M059J (cell line): ENCODE results near the gene NCAN. TPM values are rescaled to one million over a fixed set of nuclear protein-coding genes. Genes with fewer than 3 reads are reported as not detected.
"Not testable (repeated sequence)": the region's sequence is repeated elsewhere in the genome, so short reads cannot be mapped to it uniquely, and the experiment has no call there.

Experiments used
- DNase-seq: peaks from one replicate; pipeline ENCODE4 v3.0.0-alpha.2; 2012; ENCODE audit warnings: low read depth
- total RNA-seq: library from RNA; depleted of rRNA; stranded (reverse); fragments of >200 nt; shearing (Covaris generic); gene quantifications from 2 replicates; pipeline ENCODE4 v1.2.3, GENCODE V29; 2014

The NCAN gene
- total RNA-seq, 1 experiment from 2014 or later: not detected

- DNase-seq: no peak
These were observed 17.8 kb upstream of the NCAN start for GRCh38 chr19:19193926-19194325.

DNA sequence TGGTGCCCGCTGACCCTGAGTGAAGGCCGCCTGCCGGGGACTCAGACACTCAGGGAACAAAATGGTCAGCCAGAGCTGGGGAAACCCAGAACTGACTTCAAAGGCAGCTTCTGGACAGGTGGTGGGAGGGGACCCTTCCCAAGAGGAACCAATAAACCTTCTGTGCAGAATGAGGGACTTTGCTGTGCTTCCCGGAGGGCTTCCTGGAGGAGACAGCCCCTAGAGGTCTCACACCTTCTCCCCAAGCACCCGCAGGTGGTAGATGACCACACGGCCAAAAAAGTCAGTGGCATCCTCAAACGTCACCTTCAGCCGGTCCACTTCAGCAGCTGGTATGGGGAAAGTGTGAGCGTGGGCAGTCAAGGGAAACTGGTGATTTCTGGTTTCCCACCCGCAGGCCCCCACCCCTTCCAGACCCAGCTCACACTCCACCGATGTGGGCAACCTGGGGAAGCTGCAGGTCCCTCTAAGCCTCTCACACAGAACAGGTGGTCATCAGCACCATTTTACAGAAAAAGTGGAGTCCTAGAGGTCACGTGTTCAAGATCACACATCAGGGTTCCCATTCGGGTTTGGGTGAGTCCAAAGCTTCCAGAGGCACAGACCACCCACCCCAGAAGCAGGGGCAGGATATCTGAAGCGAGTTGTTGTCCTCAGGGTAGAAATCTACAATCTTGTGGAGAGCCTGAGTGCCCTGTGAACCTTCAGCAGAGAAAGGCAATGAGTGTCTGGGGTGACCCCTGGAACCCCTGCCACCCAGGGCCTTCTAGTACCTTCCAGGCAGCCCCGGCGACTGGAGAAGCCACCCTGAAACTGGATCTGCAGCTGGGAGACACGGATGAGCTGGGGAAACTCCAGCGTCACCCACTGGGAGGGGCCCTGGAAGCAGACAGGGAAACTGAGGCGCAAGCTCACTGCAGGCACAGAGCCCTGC is 9.8 kb upstream of the NCAN start:
- DNase-seq: no peak

DNA sequence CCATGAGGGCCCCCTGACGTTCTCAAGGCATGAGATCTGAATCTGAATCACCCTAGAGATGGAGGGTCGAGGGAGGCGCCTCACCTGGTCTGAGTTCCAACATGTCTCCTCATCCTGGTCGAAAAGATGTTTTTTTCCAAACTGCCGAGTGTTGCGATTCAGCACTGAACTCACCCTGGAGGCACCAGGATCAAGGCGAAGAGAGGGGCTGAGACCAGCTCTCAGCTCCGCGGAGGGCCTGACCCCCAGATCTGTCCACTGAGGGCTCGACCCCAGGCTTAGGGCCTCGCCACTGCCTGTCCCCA is 9.1 kb upstream of the NCAN start:
- no peak for DNase-seq

- peak; percentile 90 for DNase-seq
These were observed 8.5 kb upstream of the NCAN start, which contains the start of gene NR2C2AP for GRCh38 chr19:19203012-19203856. Gene NR2C2AP (minus strand): TSS chr19:19203414. CDS start chr19:19203060, 354 bp downstream.

DNA sequence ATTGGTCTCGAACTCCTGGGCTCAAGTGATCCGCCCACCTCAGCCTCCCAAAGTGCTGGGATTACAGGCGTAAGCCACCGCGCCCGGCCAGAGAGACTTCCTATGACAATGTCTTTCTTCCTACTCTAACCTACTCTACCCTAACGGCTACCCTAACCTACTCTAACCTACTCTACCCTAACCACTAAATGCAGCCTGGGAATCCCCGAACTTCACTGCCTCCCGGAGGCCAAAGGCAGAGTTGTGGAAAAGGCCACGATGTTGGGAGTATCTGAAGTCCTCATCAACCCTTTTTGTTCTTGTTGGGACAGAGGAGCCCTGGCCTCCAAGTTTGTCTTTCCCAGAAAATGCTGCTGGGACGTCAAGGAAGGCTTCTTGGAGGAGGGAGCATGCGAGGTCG is 7.6 kb upstream of the NCAN start:
- DNase-seq: no peak

- DNase-seq: no peak
These were observed 6.0 kb upstream of the NCAN start for GRCh38 chr19:19205416-19206410.

DNA sequence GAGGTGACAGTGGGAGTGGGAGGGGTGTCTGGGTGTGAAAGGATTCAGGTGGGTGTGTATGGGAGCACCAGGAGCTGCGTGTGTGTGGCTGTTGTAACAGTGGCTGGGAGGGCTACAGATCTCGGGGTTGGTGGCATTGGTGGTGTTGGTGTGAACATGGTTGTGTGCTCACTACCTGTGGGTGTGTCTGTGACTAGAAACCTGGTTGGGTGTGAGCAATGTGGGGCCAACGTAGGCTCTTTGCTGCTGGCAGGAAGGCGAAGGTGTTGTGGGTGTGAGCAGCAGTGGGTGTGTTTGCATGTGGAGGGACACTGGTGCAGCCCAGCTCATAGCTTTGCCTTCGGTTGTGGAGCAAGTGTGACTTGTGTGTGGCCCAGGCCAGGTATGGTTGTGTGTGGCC is 4.8 kb upstream of the NCAN start:
- DNase-seq: no peak

DNA sequence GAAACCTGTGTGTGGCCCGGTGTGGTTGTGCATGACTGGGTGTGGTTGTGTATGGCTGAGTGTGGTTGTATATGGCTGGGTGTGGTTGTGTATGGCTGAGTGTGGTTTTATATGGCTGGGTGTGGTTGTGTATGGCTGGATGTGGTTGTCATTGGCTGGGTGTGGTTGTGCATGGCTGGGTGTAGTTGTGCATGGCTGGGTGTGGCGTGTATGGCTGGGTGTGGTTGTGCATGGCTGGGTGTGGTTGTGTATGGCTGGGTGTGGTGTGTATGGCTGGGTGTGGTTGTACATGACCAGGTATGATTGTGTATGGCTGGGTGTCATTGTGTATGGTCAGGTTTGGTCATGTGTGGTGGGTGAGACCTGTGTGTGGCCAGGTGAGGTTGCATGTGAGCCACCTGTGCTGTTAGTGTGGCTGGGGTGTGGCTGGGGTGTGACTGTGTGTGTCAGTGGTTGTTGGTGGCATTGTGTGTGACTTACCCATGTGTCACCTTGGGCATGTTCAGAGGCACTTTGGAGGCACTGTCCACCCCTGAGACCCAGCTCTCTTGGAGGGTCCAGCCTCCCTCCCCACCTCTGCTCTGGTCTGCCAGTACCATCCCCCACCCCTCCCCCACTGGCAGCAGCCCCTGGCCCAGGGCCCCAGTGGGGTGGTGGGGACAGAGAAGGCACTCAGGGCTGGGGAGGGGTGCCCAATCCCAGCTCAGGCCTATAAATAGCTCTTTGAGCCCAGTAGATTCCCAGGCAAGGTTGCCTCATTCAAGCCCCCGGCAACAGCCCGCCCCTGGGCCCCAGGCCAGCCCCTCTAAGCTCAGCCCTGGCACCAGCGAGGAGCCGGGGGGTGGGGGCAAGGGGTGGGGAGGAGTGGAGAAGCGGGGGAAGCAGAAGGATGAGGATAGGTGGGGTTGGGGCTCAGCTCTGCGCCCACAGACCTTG is 3.9 kb upstream of the NCAN start:
- DNase-seq: no peak

DNA sequence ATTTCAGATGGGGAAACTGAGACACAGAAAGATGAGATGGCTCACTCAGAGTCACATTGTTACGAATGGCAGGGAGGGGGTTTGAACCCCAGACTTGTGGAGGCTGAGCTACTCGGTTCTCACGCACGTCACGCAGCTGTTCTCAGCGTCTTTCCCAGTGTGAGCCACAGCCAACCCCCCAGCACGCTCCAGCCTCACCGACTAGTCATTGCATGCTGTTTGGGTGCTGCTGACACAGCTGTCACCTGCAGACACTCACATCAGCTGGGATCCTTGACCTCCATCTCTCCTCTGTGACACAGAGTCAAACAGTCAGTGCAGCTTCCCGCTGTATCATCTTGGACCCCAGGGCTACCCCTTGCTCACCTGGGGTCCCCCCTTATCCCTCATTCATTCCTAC is 2.4 kb upstream of the NCAN start:
- DNase-seq: peak; percentile 22

- no peak for DNase-seq
These were observed 1.2 kb downstream of the NCAN start for GRCh38 chr19:19212916-19213315.

DNA sequence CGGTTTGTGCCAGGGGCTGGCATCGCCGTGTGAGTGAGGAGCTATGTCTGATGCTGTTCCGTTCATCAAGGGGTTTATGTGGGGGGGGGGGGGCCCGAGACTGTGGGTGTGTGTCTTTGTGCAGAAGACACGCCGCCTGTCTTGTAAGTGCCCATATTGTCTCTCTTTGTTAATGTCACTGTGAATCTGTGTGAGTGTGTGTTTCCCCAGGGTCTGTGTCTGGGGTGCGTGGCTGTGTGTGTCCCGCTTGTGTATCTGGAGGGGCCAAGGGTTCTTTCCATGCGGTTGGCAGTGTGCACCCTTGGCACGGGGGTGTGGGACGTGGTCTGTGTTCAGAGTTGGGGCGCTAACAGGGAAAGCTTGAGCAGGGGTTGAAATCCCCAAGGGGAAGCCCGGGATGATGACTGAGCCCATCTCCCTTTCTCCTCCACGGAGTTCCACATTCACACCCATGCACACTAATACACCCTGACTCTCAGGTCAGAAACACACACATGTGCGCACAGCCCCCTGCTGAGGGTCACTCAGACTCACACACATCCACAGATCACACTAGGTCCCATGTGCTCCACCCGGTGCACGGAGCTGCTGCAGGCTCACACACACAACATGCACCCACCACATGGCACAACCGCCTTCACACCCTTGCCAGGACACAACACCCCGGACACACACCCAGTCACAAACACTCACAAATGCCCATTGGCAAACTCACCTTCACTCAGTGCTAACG is 1.8 kb downstream of the NCAN start:
- no peak for DNase-seq

DNA sequence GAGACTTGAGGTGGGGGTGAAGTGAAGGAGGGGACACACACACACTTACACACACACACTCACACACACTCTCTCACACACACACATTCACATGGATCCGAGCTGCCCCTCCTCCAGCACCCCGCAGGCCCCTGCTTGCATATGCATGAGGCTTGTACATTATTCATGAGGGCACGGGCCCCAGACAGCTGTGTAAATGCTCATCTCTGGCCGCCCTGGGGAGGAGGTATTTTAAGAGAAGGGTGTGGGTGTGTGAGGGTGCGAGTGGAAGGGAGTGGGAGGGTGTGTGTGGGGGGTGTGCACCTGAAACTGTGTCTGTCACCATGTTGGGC is 2.4 kb downstream of the NCAN start:
- no peak for DNase-seq

GRCh38 chr19:19214892-19215291 is 3.1 kb downstream of the NCAN start:
- peak; percentile 29 for DNase-seq

DNA sequence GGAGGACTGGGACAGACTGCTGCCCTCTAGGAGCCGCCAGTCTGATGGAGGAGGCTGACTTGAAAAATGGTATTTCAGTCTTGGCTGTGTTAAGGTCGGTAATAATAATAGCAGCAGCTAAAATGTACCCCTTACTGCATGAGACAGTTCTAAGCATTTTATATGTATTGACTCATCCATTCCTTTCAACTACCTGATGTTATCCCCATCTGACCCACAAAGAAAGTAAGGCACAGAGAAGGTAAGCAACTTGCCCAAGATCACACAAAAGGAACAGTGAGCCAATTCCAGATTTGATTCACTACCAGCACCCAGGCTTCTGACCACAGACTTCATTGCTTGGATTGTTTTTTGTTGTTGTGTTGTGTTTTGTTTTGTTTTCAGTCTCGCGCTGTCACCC is 4.0 kb downstream of the NCAN start:
- no peak for DNase-seq

- DNase-seq: peak; percentile 47
These were observed 5.3 kb downstream of the NCAN start for GRCh38 chr19:19217099-19217498.

DNA sequence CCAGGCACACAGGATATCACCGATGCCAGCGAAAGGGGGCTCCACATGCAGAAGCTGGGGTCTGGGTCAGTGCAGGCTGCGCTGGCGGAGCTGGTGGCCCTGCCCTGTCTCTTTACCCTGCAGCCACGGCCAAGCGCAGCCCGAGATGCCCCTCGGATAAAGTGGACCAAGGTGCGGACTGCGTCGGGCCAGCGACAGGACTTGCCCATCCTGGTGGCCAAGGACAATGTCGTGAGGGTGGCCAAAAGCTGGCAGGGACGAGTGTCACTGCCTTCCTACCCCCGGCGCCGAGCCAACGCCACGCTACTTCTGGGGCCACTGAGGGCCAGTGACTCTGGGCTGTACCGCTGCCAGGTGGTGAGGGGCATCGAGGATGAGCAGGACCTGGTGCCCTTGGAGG is 7.2 kb downstream of the NCAN start:
- no peak for DNase-seq

GRCh38 chr19:19221000-19221399 is 9.2 kb downstream of the NCAN start:
- DNase-seq: not testable (repeated sequence)

DNA sequence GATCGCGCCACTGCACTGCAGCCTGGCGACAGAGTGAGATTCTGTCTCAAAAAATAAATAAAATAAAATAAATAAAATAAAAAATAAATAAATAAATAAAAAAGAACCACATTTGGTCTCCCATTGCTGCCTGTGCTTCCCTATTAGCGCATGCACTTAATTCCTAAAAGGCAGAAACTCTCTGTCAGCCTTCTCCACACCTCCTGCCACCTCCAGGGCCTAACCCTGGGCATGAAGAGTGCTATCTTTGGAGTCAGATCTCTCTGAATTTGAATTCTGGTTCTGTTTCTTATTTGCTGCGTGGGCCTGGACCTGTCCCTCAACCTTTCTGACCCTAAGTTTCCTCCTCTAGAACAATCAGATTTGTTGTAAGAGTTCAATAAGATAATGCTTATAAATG is 11.3 kb downstream of the NCAN start:
- DNase-seq: no peak

GRCh38 chr19:19223636-19224035 is 11.9 kb downstream of the NCAN start:
- no peak for DNase-seq
